Measurements from ENCODE around the gene DRC7. TPM values are rescaled to one million over a fixed set of nuclear protein-coding genes. Genes with fewer than 3 reads are reported as not detected.
A peak's percentile ranks its signal among the peaks of the same experiment; 100 is the strongest.

Gene DRC7
- total and polyA plus RNA-seq, 10 donors = 0.03 to 2.1 (median 0.15) TPM; not detected in 4

DNA sequence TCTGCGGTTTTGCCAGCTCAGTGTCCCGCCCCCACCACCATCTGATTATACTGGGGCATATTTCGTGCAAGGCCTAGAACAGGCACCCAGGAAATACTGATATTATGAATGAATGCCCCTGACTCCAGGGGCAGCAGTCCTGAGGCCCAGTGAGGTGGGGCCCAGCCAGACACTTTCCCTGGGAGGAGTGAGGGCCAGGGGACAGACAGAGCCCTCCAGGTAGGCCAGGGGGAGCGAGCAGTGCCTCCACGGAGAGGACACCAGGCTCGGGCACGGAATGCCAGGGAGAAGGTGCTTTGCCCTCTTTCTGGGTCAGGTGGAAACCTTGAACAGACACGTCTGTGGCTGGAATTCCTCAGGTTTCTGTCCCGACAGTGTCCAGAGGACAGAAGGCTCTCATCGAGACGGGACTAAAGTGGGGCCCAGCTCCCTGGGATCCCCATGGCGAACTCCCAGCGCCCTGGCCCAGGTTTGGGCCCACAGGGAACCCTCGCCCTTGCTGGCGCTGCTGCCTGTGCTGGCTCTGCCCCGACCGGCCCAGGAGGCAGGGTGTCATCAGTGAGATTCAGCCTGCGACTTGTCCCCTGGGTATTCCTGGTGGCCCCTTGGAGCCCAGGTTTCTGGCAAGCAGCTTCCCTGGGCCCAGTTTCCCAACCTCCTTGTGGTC lies 45.3 kb downstream of the DRC7 start:
- Histone ChIP-seq H3K27ac (no peak overlapping the region), H3K4me1 (peaks cover 9 to 27% (median 16%) of the 10 kb centered on the region in 6 donors), H3K9me3 (no peaks in the 10 kb centered on the region), H3K36me3 (peaks cover 0 to 72% (median 22%) of the 10 kb centered on the region in 6 donors), H3K4me3 (no peak overlapping the region), H3K27me3 (replicated peaks in 1 of 7) (no peaks in the 10 kb centered on the region)
- intact Hi-C loops (cut with DNase I; ENCODE audit: low total_unique reads) = no loop called here
- TF ChIP-seq, protein P1, sequence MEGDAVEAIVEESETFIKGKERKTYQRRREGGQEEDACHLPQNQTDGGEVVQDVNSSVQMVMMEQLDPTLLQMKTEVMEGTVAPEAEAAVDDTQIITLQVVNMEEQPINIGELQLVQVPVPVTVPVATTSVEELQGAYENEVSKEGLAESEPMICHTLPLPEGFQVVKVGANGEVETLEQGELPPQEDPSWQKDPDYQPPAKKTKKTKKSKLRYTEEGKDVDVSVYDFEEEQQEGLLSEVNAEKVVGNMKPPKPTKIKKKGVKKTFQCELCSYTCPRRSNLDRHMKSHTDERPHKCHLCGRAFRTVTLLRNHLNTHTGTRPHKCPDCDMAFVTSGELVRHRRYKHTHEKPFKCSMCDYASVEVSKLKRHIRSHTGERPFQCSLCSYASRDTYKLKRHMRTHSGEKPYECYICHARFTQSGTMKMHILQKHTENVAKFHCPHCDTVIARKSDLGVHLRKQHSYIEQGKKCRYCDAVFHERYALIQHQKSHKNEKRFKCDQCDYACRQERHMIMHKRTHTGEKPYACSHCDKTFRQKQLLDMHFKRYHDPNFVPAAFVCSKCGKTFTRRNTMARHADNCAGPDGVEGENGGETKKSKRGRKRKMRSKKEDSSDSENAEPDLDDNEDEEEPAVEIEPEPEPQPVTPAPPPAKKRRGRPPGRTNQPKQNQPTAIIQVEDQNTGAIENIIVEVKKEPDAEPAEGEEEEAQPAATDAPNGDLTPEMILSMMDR (IDR thresholded peaks at IDR 0.05 in 8 of 11, conservative IDR thresholded peaks at IDR 0.05 in 3 of 11) = no peak
- no peak for TF ChIP-seq POLR2A (IDR thresholded peaks at IDR 0.05)
- TF ChIP-seq POLR2AphosphoS5 (IDR thresholded peaks at IDR 0.05) = no peak
- peak; percentile 75 for DNase-seq
- 87 to 95% (median 94%) methylated on average over 14 to 18 of the region's 18 CpGs for WGBS, 5 donors

DNA sequence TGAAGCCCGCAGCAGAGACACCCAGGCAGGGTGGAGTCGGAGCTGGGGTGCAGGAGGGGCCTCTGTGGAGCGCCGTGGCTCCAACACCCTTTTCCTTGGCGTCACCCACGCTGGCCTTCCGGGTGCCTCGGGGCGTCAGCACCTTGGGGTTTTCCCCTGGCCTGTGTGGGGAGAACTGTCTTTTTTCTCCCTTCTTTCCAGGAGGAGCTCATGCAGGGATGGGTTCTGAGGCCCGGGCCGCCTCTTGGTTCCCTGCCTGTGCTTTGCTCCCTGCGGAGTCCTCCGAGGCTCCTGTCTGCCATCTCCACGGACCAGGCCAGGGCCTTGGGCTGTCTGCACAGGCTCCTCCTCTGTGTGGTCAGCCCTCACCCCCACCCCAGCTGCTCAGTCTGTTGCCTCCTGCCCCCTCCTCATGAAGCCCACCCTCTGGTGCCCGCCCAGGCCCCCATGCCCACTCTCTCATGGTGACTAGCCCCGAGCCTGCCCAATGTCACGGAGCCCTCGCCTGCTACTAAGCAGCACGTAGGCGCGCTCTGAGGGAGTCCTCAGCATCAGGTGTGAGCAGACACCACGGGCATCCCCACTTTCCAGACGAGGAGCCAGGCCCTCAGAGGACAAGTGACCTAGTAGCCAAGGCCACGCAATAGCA lies 45.9 kb downstream of the DRC7 start:
- no peak overlapping the region for H3K27ac ChIP-seq
- DNase-seq = peak; percentile 67
- no peak for TF ChIP-seq POLR2A (IDR thresholded peaks at IDR 0.05)
- TF ChIP-seq, protein P1 (IDR thresholded peaks at IDR 0.05 in 8 of 11, conservative IDR thresholded peaks at IDR 0.05 in 3 of 11) = no peak
- TF ChIP-seq POLR2AphosphoS5 (IDR thresholded peaks at IDR 0.05) = no peak
- 91 to 97% (median 95%) methylated on average over 15 to 24 of the region's 24 CpGs for WGBS, 5 donors
- intact Hi-C loops (cut with DNase I; ENCODE audit: low total_unique reads) = no loop called here
- H3K27me3 ChIP-seq (replicated peaks in 1 of 7) = no peaks in the 10 kb centered on the region
- H3K4me1 ChIP-seq = peaks cover 9 to 27% (median 16%) of the 10 kb centered on the region in 6 donors
- H3K4me3 ChIP-seq = no peak overlapping the region
- H3K9me3 ChIP-seq = no peaks in the 10 kb centered on the region
- peaks cover 0 to 74% (median 22%) of the 10 kb centered on the region in 6 donors for H3K36me3 ChIP-seq

DNA sequence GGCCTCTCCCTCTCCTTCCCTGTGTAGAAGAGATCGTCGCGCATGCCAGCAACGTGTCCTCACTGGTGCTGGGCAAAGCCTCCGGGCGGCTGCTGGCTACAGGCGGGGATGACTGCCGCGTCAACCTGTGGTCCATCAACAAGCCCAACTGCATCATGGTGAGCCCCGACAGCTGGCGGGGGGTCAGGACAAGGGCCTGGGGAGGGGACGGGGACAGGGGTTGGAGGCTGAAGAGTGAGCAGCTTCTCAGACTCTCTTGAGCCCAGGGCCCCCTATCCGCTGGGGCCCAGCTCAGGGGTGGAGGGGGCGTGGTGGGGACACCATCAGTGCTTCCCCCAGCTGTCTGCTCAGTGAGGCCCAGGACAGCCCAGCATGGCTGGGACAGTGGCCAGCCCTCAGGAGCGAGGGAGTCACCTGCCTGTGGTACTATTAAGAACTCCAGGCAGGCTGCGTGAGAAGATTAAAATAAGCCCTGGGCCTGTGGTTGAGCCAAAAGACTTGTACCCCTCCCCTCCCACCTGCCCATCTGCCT lies 47.1 kb downstream of the DRC7 start:
- H3K4me1 ChIP-seq = peaks cover 3 to 17% (median 6%) of the 10 kb centered on the region in 6 donors
- 86 to 94% (median 92%) methylated on average over 11 to 16 of the region's 16 CpGs for WGBS, 5 donors
- no peaks in the 10 kb centered on the region for H3K9me3 ChIP-seq
- DNase-seq = no peak
- peaks cover 0 to 77% (median 22%) of the 10 kb centered on the region in 6 donors for H3K36me3 ChIP-seq
- no peak overlapping the region for H3K27ac ChIP-seq
- TF ChIP-seq, protein P1 (IDR thresholded peaks at IDR 0.05 in 8 of 11, conservative IDR thresholded peaks at IDR 0.05 in 3 of 11) = no peak
- TF ChIP-seq POLR2A (IDR thresholded peaks at IDR 0.05) (no peak), POLR2AphosphoS5 (IDR thresholded peaks at IDR 0.05) (no peak)
- intact Hi-C loops (cut with DNase I; ENCODE audit: low total_unique reads) = no loop called here
- H3K27me3 ChIP-seq (replicated peaks in 1 of 7) = no peaks in the 10 kb centered on the region
- H3K4me3 ChIP-seq = no peak overlapping the region

DNA sequence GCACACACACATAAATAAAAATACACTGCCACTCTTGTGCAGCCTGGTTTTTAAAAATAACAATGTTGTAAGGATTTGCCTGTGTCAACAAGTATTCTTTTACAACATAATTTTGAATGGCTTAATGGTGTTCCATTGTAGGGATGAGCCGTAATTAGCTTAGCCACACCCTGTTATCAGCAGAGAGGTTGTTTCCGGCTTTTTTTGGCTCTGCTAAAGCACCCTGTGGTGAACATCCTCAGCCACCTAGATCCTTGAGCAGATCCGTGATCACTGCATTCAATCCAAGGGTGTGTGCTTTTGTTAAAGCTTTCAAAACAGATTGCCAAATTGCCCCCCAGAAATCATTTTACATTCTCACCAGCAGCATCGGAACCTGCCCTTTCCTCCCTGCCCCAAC lies 47.9 kb downstream of the DRC7 start:
- H3K4me1 ChIP-seq = peaks cover 0 to 9% (median 0%) of the 10 kb centered on the region in 6 donors
- no peaks in the 10 kb centered on the region for H3K27me3 ChIP-seq (replicated peaks in 1 of 7)
- intact Hi-C loops (cut with DNase I; ENCODE audit: low total_unique reads) = no loop called here
- H3K36me3 ChIP-seq = peaks cover 0 to 85% (median 22%) of the 10 kb centered on the region in 6 donors
- H3K9me3 ChIP-seq = no peaks in the 10 kb centered on the region
- no peak for DNase-seq
- no peak overlapping the region for H3K4me3 ChIP-seq
- no peak overlapping the region for H3K27ac ChIP-seq
- 81 to 90% (median 85%) methylated on average over 4 of the region's 4 CpGs for WGBS, 5 donors
- TF ChIP-seq POLR2AphosphoS5 (IDR thresholded peaks at IDR 0.05) (no peak), POLR2A (IDR thresholded peaks at IDR 0.05) (no peak)
- TF ChIP-seq, protein P1 (IDR thresholded peaks at IDR 0.05 in 8 of 11, conservative IDR thresholded peaks at IDR 0.05 in 3 of 11) = no peak

Data from spleen (tissue), 11 donors.